Measurements from ENCODE around the gene FAM3B.

Gene FAM3B

DNA sequence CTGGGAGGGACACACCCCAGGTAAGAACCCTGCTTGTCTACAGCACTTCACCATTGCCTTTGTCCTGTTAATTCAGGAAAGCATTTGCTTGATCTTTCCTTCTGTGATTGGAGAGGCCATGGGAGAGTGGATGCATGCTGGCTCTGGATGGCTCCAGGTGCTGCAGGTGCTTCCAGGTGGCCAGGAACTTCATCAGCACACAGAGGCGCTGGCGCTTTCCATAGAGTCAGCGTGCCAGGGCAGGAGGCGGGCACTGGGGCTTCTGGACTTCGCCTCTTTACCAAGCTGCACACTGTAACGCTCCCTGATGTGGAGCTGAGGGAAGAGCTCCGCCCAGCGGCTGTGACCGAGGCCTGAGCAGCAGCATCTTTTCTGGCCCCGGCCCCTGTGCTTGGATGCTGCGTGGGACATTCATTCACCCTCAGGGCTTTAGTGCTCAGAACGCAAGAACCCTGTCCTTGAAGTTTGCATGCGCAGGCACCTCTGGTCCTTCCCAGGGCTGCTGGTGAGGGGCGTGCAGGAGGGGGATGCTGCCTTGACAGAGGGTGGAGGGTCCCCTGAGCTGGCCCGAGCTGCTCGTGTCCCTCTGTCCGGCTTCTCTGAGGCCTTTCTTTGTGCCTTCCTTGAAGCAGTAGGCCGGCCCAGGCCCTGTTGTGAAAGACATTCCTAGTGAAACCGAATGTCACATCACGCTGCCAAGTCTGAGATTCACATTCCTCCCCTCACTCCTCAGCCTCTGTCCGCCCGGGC is 43.6 kb downstream of the FAM3B start:
- H3K9me3 ChIP-seq (ENCODE audit: insufficient read depth, low read length): no peaks in the 10 kb centered on the region
- no peak overlapping the region for H3K27ac ChIP-seq (ENCODE audit: low read length)
- no peaks in the 10 kb centered on the region for H4K20me1 ChIP-seq (ENCODE audit: insufficient read depth, low read length)
- no peak overlapping the region for H3K4me3 ChIP-seq (ENCODE audit: low read length)
- H3K27me3 ChIP-seq (ENCODE audit: low read depth, low read length): 0 out of 2 replicates have a peak, but pooled peaks cover 7% of the 10 kb centered on the region
- no peaks in the 10 kb centered on the region for H3K36me3 ChIP-seq (replicated peaks; ENCODE audit: low read depth, low read length)
- no peak for TF ChIP-seq EZH2phosphoT487 (IDR thresholded peaks at IDR 0.05; ENCODE audit: low read depth)
- TF ChIP-seq, protein P1, sequence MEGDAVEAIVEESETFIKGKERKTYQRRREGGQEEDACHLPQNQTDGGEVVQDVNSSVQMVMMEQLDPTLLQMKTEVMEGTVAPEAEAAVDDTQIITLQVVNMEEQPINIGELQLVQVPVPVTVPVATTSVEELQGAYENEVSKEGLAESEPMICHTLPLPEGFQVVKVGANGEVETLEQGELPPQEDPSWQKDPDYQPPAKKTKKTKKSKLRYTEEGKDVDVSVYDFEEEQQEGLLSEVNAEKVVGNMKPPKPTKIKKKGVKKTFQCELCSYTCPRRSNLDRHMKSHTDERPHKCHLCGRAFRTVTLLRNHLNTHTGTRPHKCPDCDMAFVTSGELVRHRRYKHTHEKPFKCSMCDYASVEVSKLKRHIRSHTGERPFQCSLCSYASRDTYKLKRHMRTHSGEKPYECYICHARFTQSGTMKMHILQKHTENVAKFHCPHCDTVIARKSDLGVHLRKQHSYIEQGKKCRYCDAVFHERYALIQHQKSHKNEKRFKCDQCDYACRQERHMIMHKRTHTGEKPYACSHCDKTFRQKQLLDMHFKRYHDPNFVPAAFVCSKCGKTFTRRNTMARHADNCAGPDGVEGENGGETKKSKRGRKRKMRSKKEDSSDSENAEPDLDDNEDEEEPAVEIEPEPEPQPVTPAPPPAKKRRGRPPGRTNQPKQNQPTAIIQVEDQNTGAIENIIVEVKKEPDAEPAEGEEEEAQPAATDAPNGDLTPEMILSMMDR (IDR thresholded peaks at IDR 0.05; ENCODE audit: low read depth, low read length): peak; percentile 25; the same call in 1 of the 2 replicates
- no peak overlapping the region for H3K9ac ChIP-seq (ENCODE audit: low read length)
- H3K4me2 ChIP-seq (ENCODE audit: low read length): no peak overlapping the region
- H3K79me2 ChIP-seq (ENCODE audit: low read length): no peaks in the 10 kb centered on the region
- H3K4me1 ChIP-seq (ENCODE audit: low read length): peaks cover 33% of the 10 kb centered on the region
- no peak overlapping the region for H2AFZ ChIP-seq (ENCODE audit: low read depth, low read length)

DNA sequence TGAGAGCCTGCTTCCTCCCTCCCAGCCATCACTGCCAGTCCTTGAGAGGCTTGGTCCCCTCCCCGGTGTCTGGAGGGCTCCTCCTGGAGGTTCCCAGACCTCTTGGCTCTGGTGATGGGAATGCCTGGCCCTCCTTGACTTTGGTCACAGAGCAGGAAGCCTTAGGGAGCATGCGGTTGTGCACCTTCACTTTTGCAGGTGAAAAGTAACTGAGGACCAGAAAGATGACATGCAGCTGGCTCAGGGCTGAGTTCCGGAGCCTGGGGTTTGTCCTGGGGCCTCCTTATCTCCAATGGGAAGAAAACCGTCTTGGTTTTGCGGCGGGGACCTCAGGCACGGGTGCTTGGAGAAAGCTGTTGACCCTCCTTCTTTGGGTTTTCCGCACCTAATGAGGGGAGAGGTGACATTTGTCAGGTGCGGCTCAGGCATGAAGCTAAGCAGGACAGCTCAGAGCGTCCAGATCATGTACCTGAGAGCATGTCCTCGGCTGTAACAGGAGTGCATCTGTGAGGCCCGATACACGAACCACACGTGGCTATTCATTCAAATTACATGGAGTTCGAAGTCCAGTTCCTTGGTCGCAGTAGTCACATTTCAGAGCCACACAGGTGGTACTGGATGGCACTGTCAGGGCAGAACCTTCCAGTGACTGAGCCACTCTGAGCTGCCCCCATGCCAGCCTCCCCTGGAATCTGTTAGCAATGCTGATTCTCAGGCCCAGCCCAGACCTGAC is 44.6 kb downstream of the FAM3B start:
- no peaks in the 10 kb centered on the region for H3K9me3 ChIP-seq (ENCODE audit: insufficient read depth, low read length)
- H3K79me2 ChIP-seq (ENCODE audit: low read length): no peaks in the 10 kb centered on the region
- no peaks in the 10 kb centered on the region for H4K20me1 ChIP-seq (ENCODE audit: insufficient read depth, low read length)
- H3K4me1 ChIP-seq (ENCODE audit: low read length): peaks cover 33% of the 10 kb centered on the region
- no peak overlapping the region for H3K9ac ChIP-seq (ENCODE audit: low read length)
- no peaks in the 10 kb centered on the region for H3K36me3 ChIP-seq (replicated peaks; ENCODE audit: low read depth, low read length)
- H3K27ac ChIP-seq (ENCODE audit: low read length): no peak overlapping the region
- H2AFZ ChIP-seq (ENCODE audit: low read depth, low read length): no peak overlapping the region
- H3K4me2 ChIP-seq (ENCODE audit: low read length): peak overlapping the region; percentile 99
- TF ChIP-seq EZH2phosphoT487 (IDR thresholded peaks at IDR 0.05; ENCODE audit: low read depth): no peak
- TF ChIP-seq, protein P1 (IDR thresholded peaks at IDR 0.05; ENCODE audit: low read depth, low read length): no peak
- H3K4me3 ChIP-seq (ENCODE audit: low read length): peak overlapping the region; percentile 78
- H3K27me3 ChIP-seq (ENCODE audit: low read depth, low read length): 0 out of 2 replicates have a peak, but pooled peaks cover 4% of the 10 kb centered on the region

DNA sequence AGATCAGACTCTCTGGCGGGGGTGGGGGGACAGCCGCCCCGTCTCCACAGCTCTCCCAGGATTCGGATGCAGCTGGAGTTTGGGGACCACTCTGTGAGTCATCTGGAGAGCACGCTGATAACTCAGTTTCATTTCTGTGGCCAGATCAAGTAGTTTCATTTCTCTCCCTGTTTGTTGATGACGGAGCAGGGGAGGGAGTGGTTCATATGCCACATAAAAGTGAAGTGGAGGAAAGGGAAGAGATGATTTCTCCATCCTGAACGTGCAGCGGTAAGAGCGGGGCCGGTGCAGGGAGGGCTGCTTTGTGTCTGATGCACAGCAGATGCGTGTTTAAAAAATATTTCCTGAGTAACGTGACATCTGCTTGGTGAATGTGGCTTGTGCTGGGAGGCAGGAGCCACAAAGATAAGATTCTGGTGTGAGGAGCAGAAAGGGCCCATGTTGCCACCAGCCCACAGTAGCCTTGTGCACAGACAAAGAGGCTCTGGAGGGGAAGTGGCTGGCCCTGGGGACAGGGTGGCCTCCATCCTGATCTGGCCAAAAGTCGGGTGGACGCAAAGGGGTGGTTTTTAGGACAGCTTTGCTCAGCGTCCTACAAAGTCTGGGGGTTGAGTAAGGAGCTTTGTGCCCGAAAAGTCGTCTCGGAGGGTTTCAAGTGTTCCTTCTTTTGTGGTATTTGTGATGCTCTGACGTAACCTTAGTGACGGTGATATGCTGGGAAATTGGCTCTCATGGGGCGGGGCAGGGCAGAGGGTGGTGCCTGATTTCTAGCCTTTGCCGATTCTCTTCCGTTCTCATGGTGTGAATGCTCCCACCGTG is 45.4 kb downstream of the FAM3B start, which contains the start of gene MX2:
Gene MX2, plus strand, starts transcription at position 242 of the 819 bp plus-strand sequence. CDS start 14,880 bp downstream, outside the sequence.
- peak within 1 kb of the TSS; percentile 58 for H3K27ac ChIP-seq (ENCODE audit: low read length)
- peak within 1 kb of the TSS; percentile 55; the same call in 1 of the 2 replicates for H3K9ac ChIP-seq (ENCODE audit: low read length)
- H4K20me1 ChIP-seq (ENCODE audit: insufficient read depth, low read length): no peaks in the 10 kb centered on the region
- peak within 1 kb of the TSS; percentile 78 for H3K4me3 ChIP-seq (ENCODE audit: low read length)
- H3K36me3 ChIP-seq (replicated peaks; ENCODE audit: low read depth, low read length): no peaks in the 10 kb centered on the region
- H3K9me3 ChIP-seq (ENCODE audit: insufficient read depth, low read length): no peaks in the 10 kb centered on the region
- TF ChIP-seq, protein P1 (IDR thresholded peaks at IDR 0.05; ENCODE audit: low read depth, low read length): no peak
- TF ChIP-seq EZH2phosphoT487 (IDR thresholded peaks at IDR 0.05; ENCODE audit: low read depth): no peak
- peak within 1 kb of the TSS; percentile 99 for H3K4me2 ChIP-seq (ENCODE audit: low read length)
- peaks cover 39% of the 10 kb centered on the region for H3K4me1 ChIP-seq (ENCODE audit: low read length)
- H3K79me2 ChIP-seq (ENCODE audit: low read length): no peaks in the 10 kb centered on the region
- peak within 1 kb of the TSS; percentile 90 for H2AFZ ChIP-seq (ENCODE audit: low read depth, low read length)
- H3K27me3 ChIP-seq (ENCODE audit: low read depth, low read length): 0 out of 2 replicates have a peak, but pooled peaks cover 4% of the 10 kb centered on the region

Measured in OCI-LY3 (cell line).